Fibroblast of upper back skin (primary cell): ENCODE data around the gene SS18L1.

Source experiments
- DNase-seq: peaks from one replicate; pipeline ENCODE4 v3.0.0-alpha.2; 2013

The SS18L1 gene

DNA sequence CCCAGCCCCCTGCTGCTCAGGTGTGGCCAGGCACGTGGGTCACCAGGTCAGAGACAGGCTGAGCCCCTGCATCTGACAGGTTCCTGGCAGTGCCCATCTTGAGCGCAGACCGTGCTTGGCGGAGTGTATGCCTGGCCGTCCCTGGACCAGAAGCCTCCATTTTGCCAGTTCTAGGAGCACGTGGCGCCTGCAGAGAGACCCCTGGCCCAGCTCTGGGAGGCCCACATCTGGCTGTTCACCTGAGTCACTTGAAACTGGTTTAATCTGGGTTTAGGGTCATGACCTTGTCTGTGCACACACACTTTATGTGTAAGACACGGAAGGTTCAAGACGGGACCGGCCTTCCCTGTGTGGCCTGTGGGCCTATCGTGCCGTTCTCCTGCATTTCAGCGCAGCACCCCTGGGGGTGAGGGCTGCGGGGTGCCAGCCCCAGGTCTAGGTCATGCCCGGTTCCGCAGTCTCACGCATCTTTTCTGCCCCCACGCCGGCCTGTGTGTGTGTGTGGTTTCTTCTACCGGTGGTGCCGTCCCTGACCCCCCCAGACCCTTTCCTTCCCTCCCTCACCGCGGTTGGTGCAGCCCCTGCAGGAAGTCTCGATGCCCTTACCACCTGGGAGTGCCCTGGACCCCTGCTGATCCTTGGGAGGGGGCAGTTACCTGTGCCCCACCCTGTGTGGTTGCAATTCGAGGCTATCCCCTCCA lies 14.0 kb downstream of the SS18L1 start:
- DNase-seq: no peak

DNA sequence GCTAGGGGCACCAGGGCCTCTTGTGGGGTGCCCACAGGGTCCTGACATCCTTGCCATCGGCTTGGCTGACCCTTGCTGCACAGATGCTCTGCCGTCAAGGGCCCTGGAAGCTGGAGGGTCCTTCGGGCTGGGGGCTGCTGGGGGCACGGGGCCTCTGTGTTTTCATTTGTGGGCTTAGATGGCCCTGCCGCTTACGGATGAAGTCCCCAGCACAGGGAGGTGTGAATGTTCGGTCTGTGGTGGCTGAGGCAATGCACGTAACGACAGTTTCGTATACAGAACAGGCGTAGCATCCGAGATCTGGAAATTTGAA lies 14.5 kb downstream of the SS18L1 start:
- DNase-seq: no peak

DNA sequence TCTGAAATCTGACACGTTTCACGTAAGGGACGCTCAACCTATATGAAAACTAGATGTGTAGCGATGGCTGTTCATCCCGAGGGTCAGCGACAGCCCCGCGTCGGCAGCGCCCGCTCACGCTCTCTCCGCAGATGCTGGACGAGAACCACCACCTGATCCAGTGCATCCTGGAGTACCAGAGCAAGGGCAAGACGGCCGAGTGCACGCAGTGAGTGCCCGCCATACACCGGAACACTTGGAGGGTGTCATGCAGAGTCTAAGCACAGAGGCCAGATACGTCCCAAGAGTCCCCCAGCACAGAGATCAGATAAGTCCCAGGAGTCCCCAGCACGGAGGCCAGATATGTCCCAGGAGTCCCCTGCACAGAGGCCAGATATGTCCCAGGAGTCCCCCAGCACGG lies 15.0 kb downstream of the SS18L1 start:
- no peak for DNase-seq

DNA sequence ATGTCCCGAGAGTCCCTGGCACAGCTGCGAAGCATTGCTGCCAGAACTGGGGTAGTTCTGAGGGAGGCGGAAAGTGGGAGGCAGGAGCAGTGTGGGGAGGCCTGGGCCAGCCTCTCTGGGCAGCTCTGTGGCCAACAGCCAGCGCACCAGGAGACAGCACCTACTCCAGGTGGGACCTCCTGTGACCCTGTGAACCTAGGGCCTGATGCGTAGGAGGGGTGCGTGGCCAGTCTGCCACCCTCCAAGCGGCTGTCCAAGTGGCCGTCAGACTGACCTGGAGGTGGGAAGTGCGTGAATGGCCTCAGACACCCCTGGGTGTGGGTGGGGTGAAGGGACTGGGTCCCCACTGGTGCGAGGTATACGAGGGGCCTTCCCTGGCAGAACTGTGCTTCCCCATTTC lies 15.5 kb downstream of the SS18L1 start:
- DNase-seq: no peak

DNA sequence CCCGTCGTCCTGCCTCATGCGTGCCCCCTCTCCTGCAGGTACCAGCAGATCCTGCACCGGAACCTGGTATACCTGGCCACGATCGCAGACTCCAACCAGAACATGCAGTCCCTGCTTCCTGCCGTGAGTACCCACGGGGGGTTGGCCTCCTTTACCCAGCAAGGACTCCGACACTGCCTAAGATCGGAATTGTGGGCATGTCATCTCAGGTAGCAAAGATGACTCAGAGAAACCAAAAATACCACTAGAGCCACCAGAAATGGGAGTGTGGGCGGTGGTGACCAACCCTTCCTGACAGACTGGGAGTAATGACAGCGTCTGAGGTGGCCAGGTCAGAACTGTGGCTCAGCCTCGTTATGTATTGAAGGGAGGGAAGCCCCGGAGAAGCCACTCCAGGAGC lies 16.3 kb downstream of the SS18L1 start:
- no peak for DNase-seq

DNA sequence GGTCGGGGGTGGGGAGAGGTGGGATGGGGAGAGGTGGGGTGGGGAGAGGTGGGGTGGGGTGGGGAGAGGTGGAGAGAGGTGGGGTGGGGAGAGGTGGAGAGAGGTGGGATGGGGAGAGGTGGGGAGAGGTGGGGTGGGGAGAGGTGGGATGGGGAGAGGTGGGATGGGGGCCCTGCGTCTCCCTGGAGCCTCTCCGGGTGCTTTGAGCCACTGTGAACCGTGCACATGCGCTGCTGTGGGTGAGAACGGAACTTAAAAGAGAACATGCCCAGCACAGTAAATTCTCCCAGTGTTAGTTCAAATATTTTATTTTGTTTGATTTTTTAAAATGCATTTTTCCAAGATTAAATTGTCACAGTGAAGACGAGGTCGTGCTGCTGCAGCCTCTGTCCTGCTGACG lies 16.7 kb downstream of the SS18L1 start:
- no peak for DNase-seq

DNA sequence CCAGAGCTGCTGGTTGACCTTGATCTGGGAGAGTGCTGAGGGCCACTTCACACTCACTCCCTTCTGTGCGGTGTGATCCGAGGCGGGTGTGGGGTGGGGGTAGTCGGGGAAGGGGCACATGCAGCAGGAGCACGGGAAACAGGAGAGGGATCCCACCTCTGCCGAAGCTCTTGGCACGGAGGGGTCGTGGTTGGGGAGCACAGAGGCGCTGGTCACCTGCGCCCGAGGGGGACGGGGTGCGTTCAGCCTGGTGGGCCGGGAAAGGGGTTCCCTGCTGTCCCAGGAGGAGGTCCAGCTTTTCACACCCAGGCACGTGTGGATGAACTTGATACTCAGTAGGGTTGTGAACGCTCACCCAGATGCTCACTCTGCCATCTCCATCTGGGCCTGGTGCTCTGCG lies 17.3 kb downstream of the SS18L1 start:
- no peak for DNase-seq

DNA sequence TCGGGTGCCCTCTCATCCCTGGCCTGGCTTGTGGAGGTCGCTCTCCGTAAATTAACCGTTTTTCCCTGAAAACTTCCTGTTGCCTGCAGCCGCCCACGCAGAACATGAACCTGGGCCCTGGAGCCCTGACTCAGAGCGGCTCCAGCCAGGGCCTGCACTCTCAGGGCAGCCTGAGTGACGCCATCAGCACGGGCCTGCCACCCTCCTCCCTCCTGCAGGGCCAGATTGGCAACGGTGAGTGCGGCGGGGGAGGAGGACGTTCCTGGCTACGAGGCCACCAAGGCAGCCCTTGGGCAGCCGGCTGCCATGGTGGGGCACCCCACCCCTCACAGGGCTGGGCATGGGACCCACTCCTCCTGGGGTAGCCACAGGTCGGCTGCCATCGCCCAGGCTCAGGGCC lies 17.8 kb downstream of the SS18L1 start:
- DNase-seq: no peak

DNA sequence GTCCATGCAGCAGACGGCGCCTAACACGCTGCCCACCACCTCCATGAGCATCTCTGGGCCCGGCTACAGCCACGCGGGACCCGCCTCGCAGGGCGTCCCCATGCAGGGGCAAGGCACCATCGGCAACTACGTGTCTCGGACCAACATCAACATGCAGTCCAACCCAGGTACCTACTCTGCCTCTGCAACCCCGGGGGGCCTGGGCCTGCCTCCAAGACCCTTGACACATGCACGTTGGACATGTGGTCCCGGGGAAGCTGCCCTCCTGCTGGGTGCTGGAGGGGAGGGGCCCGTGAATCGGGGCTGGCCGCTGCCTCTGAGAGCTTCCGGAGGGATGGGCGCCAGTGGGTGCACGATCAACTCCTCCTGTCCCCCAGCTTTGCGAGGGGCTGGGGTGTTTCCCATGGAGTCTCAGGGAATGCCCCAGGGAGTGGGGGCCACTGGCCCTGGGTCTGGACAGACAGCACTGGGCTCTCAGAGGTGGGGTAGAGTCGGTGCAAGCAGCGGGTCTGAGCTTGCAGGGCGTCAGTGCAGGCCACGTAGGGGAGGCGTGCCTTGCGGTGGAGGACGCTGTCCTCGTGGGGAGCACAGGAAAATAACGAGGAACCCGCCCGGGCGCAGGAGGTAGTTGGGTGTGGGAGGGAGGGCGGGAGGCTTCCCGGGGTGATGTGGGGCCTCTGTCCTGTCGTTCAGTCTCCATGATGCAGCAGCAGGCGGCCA lies 19.4 kb downstream of the SS18L1 start:
- DNase-seq: no peak

DNA sequence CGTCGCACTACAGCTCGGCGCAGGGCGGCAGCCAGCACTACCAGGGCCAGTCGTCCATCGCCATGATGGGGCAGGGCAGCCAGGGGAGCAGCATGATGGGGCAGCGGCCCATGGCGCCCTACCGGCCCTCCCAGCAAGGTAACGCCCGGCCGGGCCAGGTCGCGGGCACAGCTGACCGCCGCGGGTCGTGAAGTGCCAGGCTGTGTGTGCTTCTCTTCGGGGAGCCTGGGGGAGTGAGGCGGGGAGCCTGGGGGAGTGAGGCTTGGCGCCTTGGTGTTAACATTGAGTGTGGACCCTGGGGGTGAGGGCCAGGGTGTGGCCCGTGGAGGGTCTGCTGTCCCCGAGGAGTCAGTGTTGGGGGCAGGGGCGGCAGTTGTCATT lies 19.9 kb downstream of the SS18L1 start:
- DNase-seq: no peak

DNA sequence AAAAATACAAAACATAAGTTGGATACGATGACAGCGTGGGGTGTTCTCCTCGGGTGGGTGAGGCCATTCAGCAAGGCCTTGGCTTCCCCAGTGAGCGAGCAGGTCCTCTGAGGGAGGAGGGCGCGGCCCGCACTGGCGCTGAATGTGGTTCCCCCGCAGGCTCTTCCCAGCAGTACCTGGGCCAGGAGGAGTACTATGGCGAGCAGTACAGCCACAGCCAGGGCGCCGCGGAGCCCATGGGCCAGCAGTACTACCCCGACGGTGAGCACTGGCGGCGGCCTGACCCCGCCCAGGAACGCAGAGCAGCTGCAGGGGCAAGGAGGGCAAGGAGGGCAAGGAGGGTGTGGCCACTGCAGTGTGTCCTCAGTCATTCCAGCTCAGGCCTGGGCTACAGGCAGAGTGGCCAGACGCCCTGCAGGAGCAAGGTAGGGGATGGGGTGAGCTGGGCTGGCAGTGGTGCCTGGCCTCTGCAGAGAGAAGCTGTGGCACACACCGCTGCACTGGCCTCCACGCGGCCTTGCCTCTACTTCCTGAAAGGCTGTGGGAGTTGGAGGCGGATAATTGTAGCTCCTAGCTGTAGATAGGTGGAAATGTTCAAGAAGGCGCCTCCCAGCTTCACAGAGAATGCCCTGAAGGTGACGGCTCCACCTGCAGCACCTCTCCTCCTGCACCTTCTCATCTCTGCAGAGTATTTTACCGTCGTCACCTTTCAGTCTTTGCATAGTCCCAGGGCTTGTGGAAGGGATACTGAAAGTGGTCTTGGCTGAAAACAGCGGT lies 20.6 kb downstream of the SS18L1 start:
- no peak for DNase-seq

DNA sequence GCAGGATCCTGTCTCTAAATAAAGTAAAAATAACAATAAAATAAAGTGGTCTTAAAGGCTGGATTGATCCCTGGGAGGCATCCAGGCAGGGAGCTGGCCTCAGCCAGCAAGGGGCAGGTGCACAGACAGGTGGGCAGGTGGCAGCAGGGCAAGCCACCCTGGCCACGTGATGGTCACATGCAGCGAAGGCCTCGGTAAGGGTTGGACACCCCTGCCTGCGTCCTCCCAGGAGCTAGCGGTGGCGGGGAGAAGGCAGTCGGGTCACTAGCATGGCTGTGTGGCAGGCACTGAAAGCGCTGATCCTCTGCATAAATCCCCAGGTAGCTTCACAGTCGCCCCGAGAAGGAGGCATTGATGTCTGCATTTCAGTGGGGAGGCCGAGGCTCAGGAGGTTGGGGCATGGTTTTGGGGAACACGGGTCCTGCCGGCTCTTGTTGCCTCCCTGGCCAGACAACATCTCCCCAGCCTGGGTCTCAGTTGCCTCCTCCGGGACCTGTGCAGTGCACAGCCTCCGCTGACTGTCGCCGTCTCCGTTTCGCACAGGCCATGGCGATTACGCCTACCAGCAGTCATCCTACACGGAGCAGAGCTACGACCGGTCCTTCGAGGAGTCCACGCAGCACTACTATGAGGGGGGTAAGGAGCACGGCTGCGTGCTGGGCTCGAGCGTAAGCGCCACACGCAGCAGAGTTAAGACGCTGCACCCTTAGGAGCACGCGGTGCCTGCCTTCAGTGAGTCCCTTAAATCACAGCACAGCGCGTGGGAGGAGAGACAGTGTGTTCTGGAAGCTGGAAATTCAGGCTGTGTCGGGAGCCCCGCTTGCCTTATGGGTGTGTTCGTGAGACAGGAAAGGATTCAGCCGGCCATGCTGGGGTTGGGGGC lies 21.6 kb downstream of the SS18L1 start:
- no peak for DNase-seq

DNA sequence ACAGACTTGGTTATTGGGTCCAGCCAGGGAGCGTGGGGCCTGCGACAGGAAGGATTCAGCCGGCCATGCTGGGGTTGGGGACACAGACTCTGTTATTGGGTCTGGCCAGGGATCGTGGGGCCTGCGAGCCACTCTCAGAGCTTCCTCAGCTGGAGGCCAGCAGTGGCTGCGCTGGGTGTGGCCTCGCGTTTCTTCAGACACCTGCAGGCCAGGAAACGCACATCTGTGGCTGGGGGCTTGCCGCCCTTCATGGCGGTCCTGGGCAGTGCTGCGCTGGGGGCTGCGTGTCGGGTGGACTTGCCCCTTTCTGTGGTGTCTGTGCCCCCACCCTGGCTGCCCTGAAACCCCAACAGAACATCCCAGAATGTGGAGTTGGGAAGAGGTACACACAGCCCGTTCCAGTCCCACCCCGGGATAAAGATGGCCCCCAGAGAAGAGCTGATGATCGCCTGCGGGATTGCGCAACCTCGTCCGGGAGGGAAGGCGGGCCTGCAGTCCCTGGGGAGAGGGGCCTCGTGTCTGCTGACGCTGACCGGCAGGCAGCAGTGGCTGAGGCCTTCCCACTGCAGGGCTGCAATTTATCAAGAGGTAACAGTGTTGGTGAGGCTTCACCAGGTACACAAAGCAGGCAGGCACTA lies 22.3 kb downstream of the SS18L1 start:
- no peak for DNase-seq

DNA sequence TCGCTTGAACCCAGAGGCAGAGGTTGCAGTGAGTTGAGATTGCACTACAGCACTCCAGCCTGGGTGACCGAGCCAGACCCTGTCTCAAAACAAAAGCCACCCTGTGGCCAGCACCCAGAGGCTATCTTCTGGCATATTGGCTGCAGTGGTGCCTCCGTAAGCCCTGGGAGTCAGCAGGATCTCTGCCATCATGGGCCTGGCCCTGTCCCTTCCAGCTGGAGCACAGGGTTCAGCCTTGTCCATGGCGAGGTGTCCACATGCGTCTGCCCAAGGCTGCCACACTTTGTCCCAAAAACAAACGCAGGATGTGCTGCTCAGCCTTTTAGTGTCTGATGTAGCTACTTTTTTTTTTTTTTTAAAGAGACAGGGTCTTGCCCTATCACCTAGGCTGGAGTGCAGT lies 23.9 kb downstream of the SS18L1 start:
- DNase-seq: no peak

DNA sequence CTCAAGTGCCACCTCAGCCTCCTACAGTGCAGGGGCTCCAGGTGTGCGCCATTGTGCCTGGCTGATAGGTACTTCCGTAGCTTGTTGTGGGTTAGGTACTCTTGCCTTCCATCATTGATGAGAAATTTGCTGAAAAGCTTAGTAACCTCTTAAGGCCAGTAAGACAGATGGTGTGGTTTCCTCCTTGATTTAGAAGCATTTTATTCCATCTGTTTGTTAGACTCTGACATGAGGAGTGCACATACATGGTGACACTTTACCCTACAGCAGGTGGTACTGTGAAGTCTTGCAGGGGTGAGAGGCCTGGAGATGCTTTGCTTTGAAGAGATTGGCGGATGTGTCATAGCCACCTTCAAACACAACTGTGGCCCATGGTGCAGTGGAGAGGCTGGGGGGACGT lies 24.5 kb downstream of the SS18L1 start:
- no peak for DNase-seq

DNA sequence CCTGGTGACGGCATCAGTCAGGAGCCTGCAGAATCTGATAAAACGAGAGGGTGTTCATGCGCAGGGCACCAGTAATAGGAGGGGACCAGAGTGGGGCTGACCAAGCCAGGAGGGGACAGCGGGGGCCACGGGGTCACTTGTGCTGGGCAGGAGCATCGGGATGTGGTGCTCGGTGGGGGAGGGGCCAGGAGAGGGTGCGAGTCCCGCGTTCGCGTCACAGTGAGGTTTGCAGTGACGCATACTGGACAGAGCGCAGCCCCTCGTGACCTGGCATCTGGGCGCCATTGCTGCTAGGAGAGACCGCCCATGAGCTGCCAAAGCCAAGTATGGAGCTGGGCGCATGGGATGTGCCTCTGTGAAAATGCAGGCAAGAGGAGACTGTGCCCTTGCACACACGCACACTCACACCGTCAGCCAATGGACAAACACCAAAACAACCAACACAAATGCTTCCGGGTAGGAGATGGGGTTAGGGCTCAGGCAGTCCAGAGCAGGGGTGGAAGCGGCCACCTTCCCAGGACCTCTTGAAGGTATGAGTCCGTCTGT lies 25.4 kb downstream of the SS18L1 start:
- no peak for DNase-seq

DNA sequence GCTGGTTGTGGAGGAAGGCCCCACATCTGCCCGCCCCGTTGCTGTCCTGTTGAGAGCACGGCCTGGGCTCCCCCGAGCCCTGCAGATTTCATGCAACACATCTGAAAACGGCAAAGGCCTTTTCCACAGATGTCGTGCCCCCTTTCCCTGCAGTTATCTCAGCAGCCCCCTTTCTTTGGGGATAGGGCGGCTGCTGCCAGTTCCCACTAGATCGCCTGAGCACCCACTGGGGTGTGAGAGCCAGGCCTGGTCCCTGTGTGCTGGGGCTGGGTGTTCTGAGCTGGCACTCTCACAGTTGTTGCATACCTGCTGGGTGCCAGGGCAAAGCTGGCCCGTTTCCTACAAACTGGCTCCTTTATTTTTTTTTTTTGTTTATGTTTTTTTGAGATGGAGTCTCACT lies 27.0 kb downstream of the SS18L1 start:
- no peak for DNase-seq

DNA sequence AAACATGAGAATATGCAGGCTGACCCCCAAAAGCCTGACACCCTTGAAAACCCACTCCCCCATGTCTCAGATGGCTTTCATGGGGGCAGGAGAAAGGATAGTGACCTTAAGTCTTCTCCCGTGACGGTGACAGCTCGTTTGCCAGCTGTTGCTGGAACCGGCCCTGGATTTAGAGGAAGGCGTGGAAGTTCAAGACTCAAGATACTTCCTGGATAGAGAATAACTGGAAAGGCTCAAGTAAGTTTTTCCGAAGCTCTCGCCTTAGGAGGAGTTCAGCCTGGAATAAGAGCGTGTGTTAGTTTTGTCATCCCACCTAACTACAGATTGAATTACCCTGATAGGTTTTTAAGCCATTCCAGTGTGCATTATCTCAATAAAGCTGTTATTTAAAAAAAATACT lies 27.7 kb downstream of the SS18L1 start:
- DNase-seq: no peak

DNA sequence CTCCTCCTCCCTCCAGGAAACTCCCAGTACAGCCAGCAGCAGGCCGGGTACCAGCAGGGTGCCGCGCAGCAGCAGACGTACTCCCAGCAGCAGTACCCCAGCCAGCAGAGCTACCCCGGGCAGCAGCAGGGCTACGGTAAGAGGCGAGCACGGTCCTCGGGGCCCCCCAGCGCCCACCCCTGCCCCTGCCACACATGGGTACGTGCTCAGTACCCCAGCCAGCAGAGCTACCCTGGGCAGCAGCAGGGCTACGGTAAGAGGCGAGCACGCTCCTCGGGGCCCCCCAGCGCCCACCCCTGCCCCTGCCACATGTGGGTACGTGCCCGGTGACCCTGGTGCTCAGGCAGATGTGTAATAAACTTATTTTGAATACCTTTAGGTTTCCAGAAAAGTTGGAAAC lies 29.1 kb downstream of the SS18L1 start:
- no peak for DNase-seq

DNA sequence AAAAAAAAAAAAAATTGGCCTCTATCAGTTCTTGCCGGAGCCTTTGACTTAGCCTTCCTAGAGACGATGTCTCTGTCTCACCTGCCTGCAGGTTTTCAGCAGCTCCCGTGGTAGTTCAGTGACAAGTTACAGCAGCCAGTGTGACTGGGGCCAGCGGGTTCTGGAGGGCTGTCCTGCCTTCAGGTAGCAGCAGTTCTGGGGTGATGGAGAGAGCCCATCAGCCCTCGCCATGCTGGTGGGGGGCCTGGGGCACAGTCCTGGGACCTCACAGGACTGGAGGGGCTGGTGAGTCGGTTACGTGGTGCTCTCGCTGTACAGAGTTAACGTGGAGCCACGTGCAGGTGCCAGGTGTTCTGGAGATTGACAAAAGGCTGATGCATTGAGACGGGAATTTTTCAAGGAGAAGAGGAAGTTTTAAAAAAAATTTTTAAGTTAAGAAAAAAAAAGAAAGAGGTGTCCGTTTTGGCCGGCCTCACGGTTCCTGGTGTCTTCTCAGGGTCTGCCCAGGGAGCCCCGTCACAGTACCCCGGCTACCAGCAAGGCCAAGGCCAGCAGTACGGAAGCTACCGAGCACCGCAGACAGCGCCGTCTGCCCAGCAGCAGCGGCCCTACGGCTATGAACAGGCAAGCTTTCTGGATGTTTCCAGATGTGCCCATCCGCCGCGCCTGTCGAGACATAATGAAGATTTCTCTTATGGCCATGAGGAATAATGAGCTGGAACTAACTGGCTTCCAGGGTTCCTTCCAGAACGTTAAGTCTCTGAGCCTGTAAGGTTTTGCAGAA lies 30.6 kb downstream of the SS18L1 start:
- no peak for DNase-seq

DNA sequence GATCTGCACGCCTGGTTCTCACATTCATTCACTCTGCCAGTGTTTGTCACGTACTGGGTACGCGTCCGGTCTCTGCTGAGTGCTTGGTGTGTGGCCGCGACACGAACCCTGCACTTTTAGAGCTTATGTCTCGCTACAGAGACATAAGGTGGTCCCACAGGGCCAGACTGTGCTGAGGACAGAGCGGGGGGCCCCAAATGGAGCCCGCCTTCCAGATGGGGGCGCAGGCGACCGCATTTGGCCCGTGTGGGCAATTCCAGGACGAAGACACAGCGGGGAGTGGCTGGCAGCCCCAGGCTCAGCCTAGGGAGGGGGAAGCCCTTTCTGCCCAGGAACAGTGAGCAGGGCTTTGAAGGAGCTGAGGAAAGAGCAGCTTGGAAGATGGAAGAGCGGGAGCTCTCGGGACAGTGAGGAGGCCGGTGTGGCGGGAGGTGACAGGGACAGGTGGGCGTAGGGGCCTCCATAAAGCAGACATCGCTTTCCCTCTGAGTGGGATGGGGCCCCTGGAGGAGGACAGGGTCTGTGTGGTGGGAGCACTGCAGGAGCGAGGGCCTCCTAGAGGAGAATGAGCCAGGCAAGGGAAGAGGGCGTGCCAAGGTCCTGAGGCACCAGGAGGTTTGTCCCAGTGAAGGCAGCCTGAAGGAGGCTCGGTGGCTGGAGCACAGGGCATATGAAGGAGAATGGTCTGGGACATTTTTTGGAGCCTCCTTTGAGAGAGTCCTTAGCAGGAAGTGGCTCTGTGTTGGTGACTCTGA lies 31.5 kb downstream of the SS18L1 start:
- DNase-seq: no peak
